GM19239 (cell line): ENCODE data around the gene GIPC1.
"Not testable (repeated sequence)": the region's sequence is repeated elsewhere in the genome, so short reads cannot be mapped to it uniquely, and the experiment has no call there.

Source experiments
- DNase-seq: peaks from one replicate; pipeline ENCODE4 v3.0.0; 2011; ENCODE audit warnings: low spot score; ENCODE audit not compliant: insufficient read length
- FAIRE-seq: peaks from 2 replicates; lab custom pipeline; 2011; peaks lifted over from hg19 to GRCh38; lab: Jason Lieb, UNC

Gene GIPC1

DNA sequence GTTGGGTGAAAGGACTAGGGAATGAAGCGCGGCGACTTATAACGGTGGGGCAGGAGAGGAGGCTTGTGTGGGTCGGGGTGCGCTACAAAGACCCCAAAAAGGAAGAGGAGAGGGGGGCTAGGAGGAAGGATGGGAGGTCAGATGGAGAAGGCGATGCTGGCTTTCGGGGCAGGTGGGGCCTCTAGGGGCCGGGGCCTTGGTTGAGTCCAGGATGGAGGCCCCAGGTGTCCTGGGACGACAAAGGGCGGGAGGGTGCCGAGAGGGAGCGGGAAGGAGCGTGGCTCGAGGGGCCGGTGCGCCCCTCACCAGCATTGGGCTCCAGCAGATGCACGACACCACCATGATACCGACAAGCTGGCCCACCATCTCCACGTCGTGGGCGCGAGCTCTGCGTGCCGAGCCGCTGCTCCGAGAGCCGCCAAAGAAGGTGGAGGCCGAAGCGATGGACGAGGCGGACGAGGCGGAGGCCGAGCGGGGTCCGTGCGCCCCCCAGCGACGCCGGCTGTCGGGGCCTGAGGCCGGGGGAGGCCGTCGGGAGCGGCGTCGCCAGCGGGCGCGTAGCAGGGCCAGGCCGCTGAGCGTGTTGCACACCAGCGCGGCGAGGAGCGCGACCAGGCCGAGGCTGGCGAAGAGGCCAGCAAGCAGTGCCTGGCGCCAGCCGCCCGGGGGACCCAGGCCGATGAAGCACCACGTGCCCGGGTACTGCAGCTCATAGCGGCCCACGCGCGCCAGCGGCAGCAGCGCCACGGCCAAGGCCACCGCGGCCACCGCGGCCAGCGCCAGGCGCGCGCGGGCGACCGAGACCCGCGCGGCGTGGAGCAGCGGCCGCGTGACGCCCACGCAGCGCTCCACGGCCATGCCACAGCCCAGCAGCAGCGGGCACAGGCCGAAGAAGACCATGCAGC lies 22.6 kb downstream of the GIPC1 start:
- DNase-seq: no peak
- FAIRE-seq: no peak

DNA sequence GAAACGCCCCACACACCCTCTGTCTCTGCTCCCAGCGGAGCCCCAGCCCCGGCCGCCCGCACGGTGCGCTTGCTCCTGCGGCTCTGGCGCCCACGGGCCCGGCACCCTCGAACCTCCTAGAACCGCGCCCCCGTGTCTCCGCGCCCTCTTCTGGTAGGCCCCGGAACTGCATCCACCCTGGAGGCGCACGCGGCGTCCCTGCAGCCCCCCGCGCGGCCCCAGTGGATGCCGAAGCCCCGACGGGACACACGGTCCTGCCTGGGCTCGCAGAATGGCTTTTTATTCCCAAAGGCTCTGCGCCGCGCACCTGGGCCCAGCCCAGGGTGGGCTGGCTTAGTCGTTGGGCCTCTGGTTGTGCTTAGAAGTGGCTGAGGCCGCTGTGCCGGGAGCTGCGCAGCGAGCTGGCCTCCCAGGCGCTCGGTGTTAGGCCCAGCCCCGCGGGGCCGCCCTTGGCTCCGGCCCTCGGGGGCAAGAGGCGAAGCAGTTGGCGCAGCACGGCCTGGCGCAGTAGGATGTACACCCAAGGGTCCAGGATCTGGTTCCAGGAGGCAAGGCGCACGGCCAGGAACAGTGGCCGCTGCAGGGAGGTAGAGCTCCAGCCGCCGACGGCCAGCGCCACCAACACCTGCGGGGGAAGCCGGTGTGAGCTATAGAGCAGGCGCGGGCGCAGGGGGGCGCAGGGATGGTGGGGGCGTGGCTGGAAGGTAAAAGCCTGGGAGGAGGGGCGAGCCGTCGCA lies 23.6 kb downstream of the GIPC1 start:
- no peak for FAIRE-seq
- peak; percentile 97 for DNase-seq

DNA sequence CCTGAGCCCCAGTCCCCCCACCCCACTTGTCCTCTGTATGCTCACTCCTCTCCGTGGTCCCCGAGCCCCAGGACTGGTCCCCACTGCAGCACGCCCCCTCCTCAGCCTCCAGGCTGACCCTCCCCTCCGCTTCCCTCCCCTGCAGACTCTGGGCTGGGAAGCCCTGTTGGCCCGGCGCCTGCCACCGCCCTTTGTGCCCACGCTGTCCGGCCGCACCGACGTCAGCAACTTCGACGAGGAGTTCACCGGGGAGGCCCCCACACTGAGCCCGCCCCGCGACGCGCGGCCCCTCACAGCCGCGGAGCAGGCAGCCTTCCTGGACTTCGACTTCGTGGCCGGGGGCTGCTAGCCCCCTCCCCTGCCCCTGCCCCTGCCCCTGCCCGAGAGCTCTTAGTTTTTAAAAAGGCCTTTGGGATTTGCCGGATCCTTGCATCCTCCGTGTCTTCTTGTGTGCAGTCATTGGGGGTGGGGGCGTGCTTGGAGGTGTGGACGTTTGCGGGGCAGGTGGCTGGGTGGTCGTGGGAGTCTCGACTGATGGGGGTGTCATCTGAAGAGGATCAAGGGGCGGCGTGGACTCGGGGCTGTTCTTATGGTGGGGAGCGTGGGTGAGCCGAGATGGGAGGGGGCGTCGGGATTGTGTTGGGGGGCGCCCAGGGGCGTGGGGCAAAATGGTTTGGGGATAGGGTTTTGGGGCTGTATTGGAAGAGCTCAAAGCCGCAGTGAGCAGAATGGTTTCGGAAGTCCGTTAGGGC lies 24.3 kb downstream of the GIPC1 start:
- no peak for DNase-seq
- FAIRE-seq: no peak

- FAIRE-seq: no peak
Observed at GRCh38 chr19:14470031-14470876, 25.7 kb downstream of the GIPC1 start.

GRCh38 chr19:14467816-14468215 lies 28.1 kb downstream of the GIPC1 start:
- DNase-seq (no peak), FAIRE-seq (no peak)

More at GRCh38 chr19:14470031-14470876, 25.7 kb downstream of the GIPC1 start:
- DNase-seq: no peak

- DNase-seq (no peak), FAIRE-seq (no peak)
Observed at GRCh38 chr19:14467391-14467790, 28.5 kb downstream of the GIPC1 start.

DNA sequence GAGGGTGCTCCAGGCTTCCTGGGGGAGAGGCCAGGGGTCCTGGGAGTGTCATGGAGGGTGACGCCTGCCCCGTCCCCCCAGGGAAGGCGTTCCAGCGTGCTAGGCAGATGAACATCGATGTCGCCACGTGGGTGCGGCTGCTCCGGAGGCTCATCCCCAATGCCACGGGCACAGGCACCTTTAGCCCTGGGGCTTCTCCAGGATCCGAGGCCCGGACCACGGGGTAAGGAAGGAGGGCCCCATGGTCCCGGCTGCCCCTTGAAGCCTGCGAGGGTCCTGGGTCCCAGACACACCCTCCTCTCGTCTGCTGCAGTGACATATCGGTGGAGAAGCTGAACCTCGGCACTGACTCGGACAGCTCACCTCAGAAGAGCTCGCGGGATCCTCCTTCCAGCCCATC lies 32.2 kb downstream of the GIPC1 start:
- no peak for DNase-seq
- no peak for FAIRE-seq

DNA sequence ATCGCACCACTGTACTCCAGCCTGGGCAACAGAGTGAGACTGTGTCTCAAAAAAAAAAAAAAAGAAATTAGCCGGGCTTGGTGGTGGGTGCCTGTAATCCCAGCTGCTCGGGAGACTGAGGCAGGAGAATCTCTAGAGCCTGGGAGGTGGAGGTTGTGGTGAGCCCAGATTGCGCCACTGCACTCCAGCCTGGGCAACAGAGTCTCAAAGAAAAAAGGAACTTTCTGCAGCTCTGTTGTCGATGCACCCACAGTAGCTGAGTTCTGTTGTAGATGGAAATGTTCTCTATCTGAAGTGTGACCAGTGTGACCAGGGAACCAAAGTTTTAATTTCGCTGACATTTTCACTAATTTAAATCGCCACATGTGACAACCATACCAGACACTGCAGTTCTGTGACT lies 33.5 kb downstream of the GIPC1 start:
- FAIRE-seq, DNase-seq: not testable (repeated sequence)

- DNase-seq (no peak), FAIRE-seq (no peak)
Observed at GRCh38 chr19:14460935-14461334, 35.0 kb downstream of the GIPC1 start.

- no peak for FAIRE-seq
- no peak for DNase-seq
Observed at GRCh38 chr19:14459703-14460102, 36.2 kb downstream of the GIPC1 start.

DNA sequence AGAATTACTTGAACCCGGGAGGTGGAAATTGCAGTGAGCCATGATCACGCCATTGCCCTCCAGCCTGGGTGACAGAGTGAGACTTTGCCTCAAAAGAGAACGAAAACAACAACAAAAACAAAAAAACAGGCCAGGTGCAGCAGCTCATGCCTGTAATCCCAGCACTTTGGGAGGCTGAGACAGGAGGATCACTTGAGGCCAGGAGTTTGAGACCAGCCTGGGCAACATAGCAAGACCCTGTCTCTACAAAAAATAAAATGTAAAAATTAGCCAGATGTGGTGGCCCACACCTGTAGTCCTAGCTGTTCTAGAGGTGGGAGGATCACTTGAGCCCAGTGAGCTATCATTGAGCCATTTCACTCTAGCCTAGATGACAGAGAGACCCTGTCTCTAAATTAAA lies 43.6 kb downstream of the GIPC1 start:
- not testable (repeated sequence) for DNase-seq, FAIRE-seq

- DNase-seq (no peak), FAIRE-seq (no peak)
Observed at GRCh38 chr19:14450876-14451275, 45.1 kb downstream of the GIPC1 start.

GRCh38 chr19:14450168-14450874 lies 45.6 kb downstream of the GIPC1 start:
- FAIRE-seq (no peak), DNase-seq (no peak)

DNA sequence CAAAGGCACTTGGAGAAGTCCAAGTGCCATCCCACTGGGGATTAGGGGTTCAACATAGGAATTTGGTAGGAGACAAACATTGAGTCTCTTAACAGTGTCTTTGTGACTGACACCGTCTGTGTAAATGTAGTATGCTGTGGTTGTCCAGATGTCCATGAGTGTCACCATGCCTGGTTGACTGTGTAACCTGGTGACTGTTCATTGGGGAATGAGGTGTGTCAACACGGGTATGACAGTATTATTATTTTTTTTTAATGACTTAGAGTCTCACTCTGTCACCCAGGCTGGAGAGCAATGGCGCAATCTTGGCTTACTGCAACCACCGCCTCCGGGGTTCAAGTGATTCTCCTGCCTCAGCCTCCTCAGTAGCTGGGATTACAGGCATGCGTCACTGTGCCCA lies 46.6 kb downstream of the GIPC1 start:
- FAIRE-seq (no peak), DNase-seq (no peak)

DNA sequence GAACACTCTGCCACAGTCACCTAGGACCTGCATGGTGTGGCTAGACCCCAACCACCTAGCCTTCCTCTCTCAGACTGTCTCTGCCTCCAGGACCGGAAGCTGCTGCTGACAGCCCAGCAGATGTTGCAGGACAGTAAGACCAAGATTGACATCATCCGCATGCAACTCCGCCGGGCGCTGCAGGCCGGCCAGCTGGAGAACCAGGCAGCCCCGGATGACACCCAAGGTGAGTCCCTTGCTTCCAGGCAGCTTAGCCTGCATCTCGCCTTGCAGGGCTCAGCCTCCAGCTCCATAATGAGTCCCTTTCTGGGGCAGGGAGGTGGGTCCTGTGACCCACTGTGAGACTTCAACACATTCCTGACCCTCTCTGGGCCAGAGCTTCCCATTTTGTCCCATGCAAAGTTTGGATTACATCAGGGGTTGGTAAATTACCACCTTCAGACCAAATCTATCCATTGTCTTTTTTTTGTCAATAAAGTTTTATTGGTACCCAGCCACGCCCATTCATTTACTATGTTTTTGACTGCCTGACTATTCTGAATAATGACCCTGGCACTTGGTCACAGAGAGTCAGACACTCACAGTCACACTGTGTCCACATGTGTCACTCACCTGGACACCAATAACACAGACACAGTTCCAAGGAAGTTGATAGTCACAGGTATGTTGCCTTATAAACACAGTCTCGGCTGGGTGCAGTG lies 49.4 kb downstream of the GIPC1 start:
- no peak for FAIRE-seq
- DNase-seq: no peak

DNA sequence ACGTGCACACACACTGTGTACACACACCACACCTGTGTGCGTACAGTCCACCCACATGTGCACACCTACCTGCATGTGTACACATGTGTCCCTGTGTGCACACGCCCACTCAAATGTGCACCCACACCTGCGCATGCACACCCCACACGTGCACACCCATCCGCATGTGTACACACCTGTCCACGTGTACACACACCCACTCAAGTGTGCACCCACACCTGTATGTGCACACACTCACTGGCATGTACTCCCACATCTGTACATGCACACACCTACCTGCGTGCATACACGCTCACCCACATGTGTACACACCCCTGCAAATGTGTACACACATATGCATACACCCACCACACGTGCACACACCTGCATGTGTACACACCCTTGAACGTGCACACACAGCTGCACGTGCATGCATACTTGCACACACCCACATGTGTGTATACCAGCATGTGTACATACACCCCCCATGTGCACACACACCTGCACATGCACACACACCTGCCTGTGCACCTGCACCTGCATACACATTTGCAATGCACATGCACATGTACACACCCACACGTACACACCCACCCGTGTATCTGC lies 52.2 kb downstream of the GIPC1 start:
- no peak for FAIRE-seq

GRCh38 chr19:14442891-14443631 lies 52.9 kb downstream of the GIPC1 start:
- no peak for DNase-seq
- no peak for FAIRE-seq

More for the DNA sequence above, 52.2 kb downstream of the GIPC1 start:
- no peak for DNase-seq
